Gastroesophageal sphincter (tissue), 4 donors: ENCODE results near the gene RABIF. TPM values are rescaled to one million over a fixed set of nuclear protein-coding genes. Genes with fewer than 3 reads are reported as not detected.

Source experiments
- ATAC-seq: fragments of 150-250 bp; one replicate; pipeline ENCODE4 v1.9.1; 2016; ENCODE audit warnings: mild to moderate bottlenecking, moderate library complexity
- H3K27ac ChIP-seq, 4 donors: fragments of 200-600 bp; sonication (generic) in 3 of 4; 1 replicate in 3 of 4; 2 replicates in 1 of 4; pipeline ENCODE4 v1.5.1; 2016 to 2019
- H3K27me3 ChIP-seq: fragments of 200-600 bp; sonication (generic); one replicate; pipeline ENCODE4 v1.5.1; 2019
- H3K36me3 ChIP-seq, 2 donors: fragments of 200-600 bp; sonication (generic); one replicate each; pipeline ENCODE4 v1.5.1; 2019; ENCODE audit warnings: control low read depth in 1 of 2
- H3K4me1 ChIP-seq, 3 donors: fragments of 200-600 bp; sonication (generic); 1 replicate in 2 of 3; 2 replicates in 1 of 3; pipeline ENCODE4 v1.5.1; 2016 to 2019; ENCODE audit warnings: control low read depth in 2 of 3
- H3K4me3 ChIP-seq, 2 donors: fragments of 200-600 bp; sonication (generic); one replicate each; pipeline ENCODE4 v1.5.1; 2019; ENCODE audit warnings: mild to moderate bottlenecking in 1 of 2, moderate library complexity in 1 of 2
- H3K9me3 ChIP-seq, 3 donors: fragments of 200-600 bp; sonication (generic); one replicate each; pipeline ENCODE4 v1.5.1; 2017 to 2019; ENCODE audit warnings: control low read depth in 2 of 3
- CTCF ChIP-seq, 4 experiments: fragments of 200-600 bp in 2 of 4; fragments of 450-650 bp in 2 of 4; sonication (generic) in 1 of 4; IDR thresholded peaks; one replicate each; pipeline ENCODE4 v1.5.1; 2017 to 2019; ENCODE audit warnings: antibody characterized with exemption in 4 of 4, mild to moderate bottlenecking in 2 of 4, moderate library complexity in 2 of 4
- EP300 ChIP-seq: sonication (generic); formaldehyde crosslinking; IDR thresholded peaks from one replicate; pipeline ENCODE4 v1.6.1; 2017; ENCODE audit warnings: antibody characterized with exemption, mild to moderate bottlenecking
- POLR2A ChIP-seq, 2 donors: fragments of 450-650 bp; IDR thresholded peaks; one replicate each; pipeline ENCODE4 v1.6.1; 2017; ENCODE audit warnings: antibody characterized with exemption in 2 of 2, mild to moderate bottlenecking in 2 of 2, moderate library complexity in 1 of 2
- POLR2AphosphoS5 ChIP-seq: sonication (generic); formaldehyde crosslinking; IDR thresholded peaks from one replicate; pipeline ENCODE4 v1.6.1; 2017; ENCODE audit warnings: antibody characterized with exemption
- WGBS, 2 donors: methylation state at CpG; one replicate each; pipeline ENCODE4 v1.1.5; 2018; ENCODE audit warnings: low coverage in 1 of 2; 5-methylcytosine and 5-hydroxymethylcytosine counted together
- total RNA-seq, 4 donors: library from RNA; depleted of rRNA; stranded (reverse); fragments of >200 nt; gene quantifications; one replicate each; pipeline ENCODE4 v1.1.0, GENCODE V29; 2016

Gene RABIF
- total RNA-seq, 4 donors from 2014 or later, result 4.7 to 7.3 (median 6.1) TPM

GRCh38 chr1:202880062-202880461, 8.9 kb downstream of the RABIF start:
- TF ChIP-seq POLR2AphosphoS5 (no peak), EP300 (no peak), POLR2A (IDR thresholded peaks at IDR 0.05) (no peak), CTCF (IDR thresholded peaks at IDR 0.05) (no peak)
- Histone ChIP-seq H3K4me1 (no peaks in the 10 kb centered on the region), H3K27ac (no peak overlapping the region), H3K27me3 (no peaks in the 10 kb centered on the region), H3K9me3 (no peaks in the 10 kb centered on the region), H3K36me3 (peaks cover 0 to 25% of the 10 kb centered on the region in 2 donors), H3K4me3 (no peak overlapping the region)
- ATAC-seq, result no peak

- Histone ChIP-seq H3K27ac (no peak overlapping the region), H3K27me3 (no peaks in the 10 kb centered on the region), H3K9me3 (no peaks in the 10 kb centered on the region), H3K4me3 (no peak overlapping the region), H3K4me1 (no peaks in the 10 kb centered on the region), H3K36me3 (peaks cover 0 to 25% of the 10 kb centered on the region in 2 donors)
- WGBS, 2 donors, result 100% methylated on average over 1 of the region's 1 CpG
- TF ChIP-seq POLR2AphosphoS5 (no peak), POLR2A (IDR thresholded peaks at IDR 0.05) (no peak), EP300 (no peak), CTCF (IDR thresholded peaks at IDR 0.05) (no peak)
- no peak for ATAC-seq
Measured at GRCh38 chr1:202879128-202879527, 9.8 kb downstream of the RABIF start.

GRCh38 chr1:202873026-202873425, 15.9 kb downstream of the RABIF start:
- Histone ChIP-seq H3K9me3 (no peaks in the 10 kb centered on the region), H3K36me3 (no peaks in the 10 kb centered on the region), H3K4me1 (no peaks in the 10 kb centered on the region), H3K27ac (no peak overlapping the region), H3K27me3 (no peaks in the 10 kb centered on the region), H3K4me3 (no peak overlapping the region)
- no peak for ATAC-seq
- WGBS, 2 donors, result 93 to 100% methylated on average over 2 to 3 of the region's 4 CpGs
- TF ChIP-seq POLR2AphosphoS5 (no peak), CTCF (IDR thresholded peaks at IDR 0.05) (no peak), EP300 (no peak), POLR2A (IDR thresholded peaks at IDR 0.05) (no peak)

GRCh38 chr1:202871367-202871766, 17.6 kb downstream of the RABIF start:
- 68 to 74% methylated on average over 3 to 4 of the region's 4 CpGs for WGBS, 2 donors
- H3K4me3 ChIP-seq, result no peak overlapping the region

More at GRCh38 chr1:202871367-202871766, 17.6 kb downstream of the RABIF start:
- TF ChIP-seq POLR2AphosphoS5 (no peak), POLR2A (IDR thresholded peaks at IDR 0.05) (no peak), EP300 (no peak), CTCF (IDR thresholded peaks at IDR 0.05) (no peak)
- Histone ChIP-seq H3K9me3 (no peaks in the 10 kb centered on the region), H3K27ac (no peak overlapping the region), H3K4me1 (no peaks in the 10 kb centered on the region), H3K27me3 (no peaks in the 10 kb centered on the region), H3K36me3 (no peaks in the 10 kb centered on the region)
- no peak for ATAC-seq
